Measurements from ENCODE around the gene TCF19. TPM values are rescaled to one million over a fixed set of nuclear protein-coding genes. Genes with fewer than 3 reads are reported as not detected.
"Not testable (repeated sequence)": the region's sequence is repeated elsewhere in the genome, so short reads cannot be mapped to it uniquely, and the experiment has no call there.

The TCF19 gene
- total and polyA plus RNA-seq, 2 experiments from 2014 or later, result 8.3 to 11.1 TPM

DNA sequence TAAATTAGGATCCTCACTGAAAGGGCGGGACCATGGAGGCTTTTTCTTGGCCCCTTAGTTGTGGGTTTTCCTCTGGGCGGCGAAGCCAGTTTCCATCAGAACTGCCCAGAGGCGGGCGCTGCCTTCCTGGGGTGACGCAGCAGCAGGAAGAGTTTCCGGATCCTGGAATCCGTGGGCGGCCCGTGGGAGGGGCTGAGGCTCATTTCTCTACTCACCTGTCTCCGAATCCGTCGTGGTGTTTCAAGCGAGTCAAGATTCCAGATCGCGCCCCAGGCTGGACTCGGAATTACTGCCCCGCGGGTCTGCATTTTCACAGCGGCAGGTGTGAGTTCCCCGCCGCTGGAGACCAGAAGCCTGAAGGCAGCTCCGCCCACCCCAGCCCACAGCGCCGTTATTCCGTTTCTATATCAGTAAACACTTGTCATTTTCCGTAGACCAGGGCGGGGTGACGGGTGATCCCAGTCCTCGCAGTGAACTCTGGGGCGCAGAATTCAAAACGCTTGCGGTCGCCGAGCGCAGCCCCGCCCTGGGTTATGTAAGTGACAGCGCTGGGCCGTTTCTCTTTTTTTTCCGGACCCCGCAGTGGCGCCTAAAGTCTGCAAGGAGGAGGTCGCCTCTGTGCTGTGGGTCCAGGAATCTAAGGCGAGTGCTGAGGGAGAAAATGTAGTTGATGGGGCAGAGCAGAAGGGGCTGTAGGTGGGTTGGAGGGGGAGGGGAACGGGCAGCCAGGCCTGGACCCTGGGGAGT lies 39.3 kb downstream of the TCF19 start:
- Histone ChIP-seq H4K20me1 (replicated peaks; ENCODE audit: insufficient read depth) (no peaks in the 10 kb centered on the region), H3K27ac (ENCODE audit: low read depth) (no peak overlapping the region), H3K27me3 (ENCODE audit: insufficient read depth) (no peaks in the 10 kb centered on the region), H2AFZ (peak overlapping the region; percentile 98), H3K9me2 (ENCODE audit: insufficient read depth) (no peaks in the 10 kb centered on the region), H3K36me3 (ENCODE audit: insufficient read depth) (no peaks in the 10 kb centered on the region), H3K4me1 (ENCODE audit: insufficient read depth) (no peaks in the 10 kb centered on the region; the same call in 1 of the 2 replicates), H3K4me3 (peak overlapping the region; percentile 91), H3K4me2 (peak overlapping the region; percentile 90), H3K79me2 (replicated peaks; ENCODE audit: insufficient read depth) (no peaks in the 10 kb centered on the region), H3F3A (replicated peaks; ENCODE audit: low read depth) (no peaks in the 10 kb centered on the region; the same call in 1 of the 2 replicates)
- DNase-seq (ENCODE audit: low spot score) (peak; percentile 80), ATAC-seq (peak; percentile 58)
- Mint-ChIP-seq H3K27ac (no peak overlapping the region), H3K9me3 (peaks cover 33% of the 10 kb centered on the region), H3K4me3 (peak overlapping the region; percentile 81), H3K27me3 (ENCODE audit: insufficient read depth, low read depth, poor library complexity) (peaks cover 35% of the 10 kb centered on the region), H3K4me1 (peaks cover 6% of the 10 kb centered on the region), H3K36me3 (ENCODE audit: low read depth) (peaks cover 38% of the 10 kb centered on the region)
- TF ChIP-seq, protein P1, sequence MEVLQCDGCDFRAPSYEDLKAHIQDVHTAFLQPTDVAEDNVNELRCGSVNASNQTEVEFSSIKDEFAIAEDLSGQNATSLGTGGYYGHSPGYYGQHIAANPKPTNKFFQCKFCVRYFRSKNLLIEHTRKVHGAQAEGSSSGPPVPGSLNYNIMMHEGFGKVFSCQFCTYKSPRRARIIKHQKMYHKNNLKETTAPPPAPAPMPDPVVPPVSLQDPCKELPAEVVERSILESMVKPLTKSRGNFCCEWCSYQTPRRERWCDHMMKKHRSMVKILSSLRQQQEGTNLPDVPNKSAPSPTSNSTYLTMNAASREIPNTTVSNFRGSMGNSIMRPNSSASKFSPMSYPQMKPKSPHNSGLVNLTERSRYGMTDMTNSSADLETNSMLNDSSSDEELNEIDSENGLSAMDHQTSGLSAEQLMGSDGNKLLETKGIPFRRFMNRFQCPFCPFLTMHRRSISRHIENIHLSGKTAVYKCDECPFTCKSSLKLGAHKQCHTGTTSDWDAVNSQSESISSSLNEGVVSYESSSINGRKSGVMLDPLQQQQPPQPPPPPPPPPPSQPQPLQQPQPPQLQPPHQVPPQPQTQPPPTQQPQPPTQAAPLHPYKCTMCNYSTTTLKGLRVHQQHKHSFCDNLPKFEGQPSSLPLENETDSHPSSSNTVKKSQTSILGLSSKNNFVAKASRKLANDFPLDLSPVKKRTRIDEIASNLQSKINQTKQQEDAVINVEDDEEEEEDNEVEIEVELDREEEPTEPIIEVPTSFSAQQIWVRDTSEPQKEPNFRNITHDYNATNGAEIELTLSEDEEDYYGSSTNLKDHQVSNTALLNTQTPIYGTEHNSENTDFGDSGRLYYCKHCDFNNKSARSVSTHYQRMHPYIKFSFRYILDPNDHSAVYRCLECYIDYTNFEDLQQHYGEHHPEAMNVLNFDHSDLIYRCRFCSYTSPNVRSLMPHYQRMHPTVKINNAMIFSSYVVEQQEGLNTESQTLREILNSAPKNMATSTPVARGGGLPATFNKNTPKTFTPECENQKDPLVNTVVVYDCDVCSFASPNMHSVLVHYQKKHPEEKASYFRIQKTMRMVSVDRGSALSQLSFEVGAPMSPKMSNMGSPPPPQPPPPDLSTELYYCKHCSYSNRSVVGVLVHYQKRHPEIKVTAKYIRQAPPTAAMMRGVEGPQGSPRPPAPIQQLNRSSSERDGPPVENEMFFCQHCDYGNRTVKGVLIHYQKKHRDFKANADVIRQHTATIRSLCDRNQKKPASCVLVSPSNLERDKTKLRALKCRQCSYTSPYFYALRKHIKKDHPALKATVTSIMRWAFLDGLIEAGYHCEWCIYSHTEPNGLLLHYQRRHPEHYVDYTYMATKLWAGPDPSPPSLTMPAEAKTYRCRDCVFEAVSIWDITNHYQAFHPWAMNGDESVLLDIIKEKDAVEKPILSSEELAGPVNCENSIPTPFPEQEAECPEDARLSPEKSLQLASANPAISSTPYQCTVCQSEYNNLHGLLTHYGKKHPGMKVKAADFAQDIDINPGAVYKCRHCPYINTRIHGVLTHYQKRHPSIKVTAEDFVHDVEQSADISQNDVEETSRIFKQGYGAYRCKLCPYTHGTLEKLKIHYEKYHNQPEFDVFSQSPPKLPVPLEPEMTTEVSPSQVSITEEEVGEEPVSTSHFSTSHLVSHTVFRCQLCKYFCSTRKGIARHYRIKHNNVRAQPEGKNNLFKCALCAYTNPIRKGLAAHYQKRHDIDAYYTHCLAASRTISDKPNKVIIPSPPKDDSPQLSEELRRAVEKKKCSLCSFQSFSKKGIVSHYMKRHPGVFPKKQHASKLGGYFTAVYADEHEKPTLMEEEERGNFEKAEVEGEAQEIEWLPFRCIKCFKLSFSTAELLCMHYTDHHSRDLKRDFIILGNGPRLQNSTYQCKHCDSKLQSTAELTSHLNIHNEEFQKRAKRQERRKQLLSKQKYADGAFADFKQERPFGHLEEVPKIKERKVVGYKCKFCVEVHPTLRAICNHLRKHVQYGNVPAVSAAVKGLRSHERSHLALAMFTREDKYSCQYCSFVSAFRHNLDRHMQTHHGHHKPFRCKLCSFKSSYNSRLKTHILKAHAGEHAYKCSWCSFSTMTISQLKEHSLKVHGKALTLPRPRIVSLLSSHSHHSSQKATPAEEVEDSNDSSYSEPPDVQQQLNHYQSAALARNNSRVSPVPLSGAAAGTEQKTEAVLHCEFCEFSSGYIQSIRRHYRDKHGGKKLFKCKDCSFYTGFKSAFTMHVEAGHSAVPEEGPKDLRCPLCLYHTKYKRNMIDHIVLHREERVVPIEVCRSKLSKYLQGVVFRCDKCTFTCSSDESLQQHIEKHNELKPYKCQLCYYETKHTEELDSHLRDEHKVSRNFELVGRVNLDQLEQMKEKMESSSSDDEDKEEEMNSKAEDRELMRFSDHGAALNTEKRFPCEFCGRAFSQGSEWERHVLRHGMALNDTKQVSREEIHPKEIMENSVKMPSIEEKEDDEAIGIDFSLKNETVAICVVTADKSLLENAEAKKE (CRISPR knock-in tag; IDR thresholded peaks at IDR 0.05), result no peak
- TF ChIP-seq, protein P2, sequence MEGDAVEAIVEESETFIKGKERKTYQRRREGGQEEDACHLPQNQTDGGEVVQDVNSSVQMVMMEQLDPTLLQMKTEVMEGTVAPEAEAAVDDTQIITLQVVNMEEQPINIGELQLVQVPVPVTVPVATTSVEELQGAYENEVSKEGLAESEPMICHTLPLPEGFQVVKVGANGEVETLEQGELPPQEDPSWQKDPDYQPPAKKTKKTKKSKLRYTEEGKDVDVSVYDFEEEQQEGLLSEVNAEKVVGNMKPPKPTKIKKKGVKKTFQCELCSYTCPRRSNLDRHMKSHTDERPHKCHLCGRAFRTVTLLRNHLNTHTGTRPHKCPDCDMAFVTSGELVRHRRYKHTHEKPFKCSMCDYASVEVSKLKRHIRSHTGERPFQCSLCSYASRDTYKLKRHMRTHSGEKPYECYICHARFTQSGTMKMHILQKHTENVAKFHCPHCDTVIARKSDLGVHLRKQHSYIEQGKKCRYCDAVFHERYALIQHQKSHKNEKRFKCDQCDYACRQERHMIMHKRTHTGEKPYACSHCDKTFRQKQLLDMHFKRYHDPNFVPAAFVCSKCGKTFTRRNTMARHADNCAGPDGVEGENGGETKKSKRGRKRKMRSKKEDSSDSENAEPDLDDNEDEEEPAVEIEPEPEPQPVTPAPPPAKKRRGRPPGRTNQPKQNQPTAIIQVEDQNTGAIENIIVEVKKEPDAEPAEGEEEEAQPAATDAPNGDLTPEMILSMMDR (conservative IDR thresholded peaks at IDR 0.05; ENCODE audit: low read depth in 2 of 2), result peak in 1 of 2 experiments; percentile 16; a peak in 1 of 4 replicates
- no peak for TF ChIP-seq STAT1 (IDR thresholded peaks at IDR 0.05; ENCODE audit: unreplicated experiment)
- TF ChIP-seq ZNF114 (CRISPR knock-in tag; IDR thresholded peaks at IDR 0.05), result no peak
- no peak for TF ChIP-seq JUNB (IDR thresholded peaks at IDR 0.05; ENCODE audit: unreplicated experiment)
- TF ChIP-seq ZNF331 (CRISPR knock-in tag; IDR thresholded peaks at IDR 0.05; ENCODE audit: low read depth), result no peak
- no peak for TF ChIP-seq CREB1 (CRISPR knock-in tag; IDR thresholded peaks at IDR 0.05; ENCODE audit: low read depth)
- TF ChIP-seq EZH2 (IDR thresholded peaks at IDR 0.05; ENCODE audit: low read depth, unreplicated experiment), result no peak
- TF ChIP-seq, protein P3, sequence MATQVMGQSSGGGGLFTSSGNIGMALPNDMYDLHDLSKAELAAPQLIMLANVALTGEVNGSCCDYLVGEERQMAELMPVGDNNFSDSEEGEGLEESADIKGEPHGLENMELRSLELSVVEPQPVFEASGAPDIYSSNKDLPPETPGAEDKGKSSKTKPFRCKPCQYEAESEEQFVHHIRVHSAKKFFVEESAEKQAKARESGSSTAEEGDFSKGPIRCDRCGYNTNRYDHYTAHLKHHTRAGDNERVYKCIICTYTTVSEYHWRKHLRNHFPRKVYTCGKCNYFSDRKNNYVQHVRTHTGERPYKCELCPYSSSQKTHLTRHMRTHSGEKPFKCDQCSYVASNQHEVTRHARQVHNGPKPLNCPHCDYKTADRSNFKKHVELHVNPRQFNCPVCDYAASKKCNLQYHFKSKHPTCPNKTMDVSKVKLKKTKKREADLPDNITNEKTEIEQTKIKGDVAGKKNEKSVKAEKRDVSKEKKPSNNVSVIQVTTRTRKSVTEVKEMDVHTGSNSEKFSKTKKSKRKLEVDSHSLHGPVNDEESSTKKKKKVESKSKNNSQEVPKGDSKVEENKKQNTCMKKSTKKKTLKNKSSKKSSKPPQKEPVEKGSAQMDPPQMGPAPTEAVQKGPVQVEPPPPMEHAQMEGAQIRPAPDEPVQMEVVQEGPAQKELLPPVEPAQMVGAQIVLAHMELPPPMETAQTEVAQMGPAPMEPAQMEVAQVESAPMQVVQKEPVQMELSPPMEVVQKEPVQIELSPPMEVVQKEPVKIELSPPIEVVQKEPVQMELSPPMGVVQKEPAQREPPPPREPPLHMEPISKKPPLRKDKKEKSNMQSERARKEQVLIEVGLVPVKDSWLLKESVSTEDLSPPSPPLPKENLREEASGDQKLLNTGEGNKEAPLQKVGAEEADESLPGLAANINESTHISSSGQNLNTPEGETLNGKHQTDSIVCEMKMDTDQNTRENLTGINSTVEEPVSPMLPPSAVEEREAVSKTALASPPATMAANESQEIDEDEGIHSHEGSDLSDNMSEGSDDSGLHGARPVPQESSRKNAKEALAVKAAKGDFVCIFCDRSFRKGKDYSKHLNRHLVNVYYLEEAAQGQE (IDR thresholded peaks at IDR 0.05; ENCODE audit: unreplicated experiment), result no peak

DNA sequence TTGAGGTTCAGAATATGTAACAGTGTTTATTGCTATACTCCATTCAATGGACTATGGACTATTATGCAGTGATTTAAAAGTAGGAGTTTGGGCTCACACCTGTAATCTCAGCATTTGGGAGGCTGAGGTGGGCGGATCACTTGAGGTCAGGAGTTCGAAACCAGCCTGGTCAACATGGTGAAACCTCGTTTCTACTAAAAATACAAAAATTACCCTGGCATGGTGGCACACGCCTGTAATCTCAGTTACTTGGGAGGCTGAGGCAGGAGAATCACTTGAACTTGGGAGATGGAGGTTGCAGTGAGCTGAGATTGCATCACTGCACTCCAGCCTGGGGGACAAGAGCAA lies 40.7 kb downstream of the TCF19 start:
- H3K27ac ChIP-seq (ENCODE audit: low read depth); H3K4me1 ChIP-seq (ENCODE audit: insufficient read depth); H3K79me2 ChIP-seq (replicated peaks; ENCODE audit: insufficient read depth); DNase-seq (ENCODE audit: low spot score); H3K4me3 ChIP-seq; H3K27ac Mint-ChIP-seq; H4K20me1 ChIP-seq (replicated peaks; ENCODE audit: insufficient read depth); H3K4me2 ChIP-seq; H3K4me3 Mint-ChIP-seq; H3K9me2 ChIP-seq (ENCODE audit: insufficient read depth); H3K36me3 ChIP-seq (ENCODE audit: insufficient read depth); H3K27me3 ChIP-seq (ENCODE audit: insufficient read depth); ATAC-seq; H2AFZ ChIP-seq; H3F3A ChIP-seq (replicated peaks; ENCODE audit: low read depth): not testable (repeated sequence)
- Mint-ChIP-seq H3K4me1 (peaks cover 19% of the 10 kb centered on the region), H3K9me3 (peaks cover 33% of the 10 kb centered on the region), H3K27me3 (ENCODE audit: insufficient read depth, low read depth, poor library complexity) (peaks cover 33% of the 10 kb centered on the region), H3K36me3 (ENCODE audit: low read depth) (peaks cover 38% of the 10 kb centered on the region)

Measured in GM23338 (cell line).